Astrocyte (in vitro differentiated cells and primary cell): ENCODE results near the gene SEMA6D. TPM values are rescaled to one million over a fixed set of nuclear protein-coding genes. Genes with fewer than 3 reads are reported as not detected.
A peak's percentile ranks its signal among the peaks of the same experiment; 100 is the strongest.

ENCODE experiments used
- DNase-seq: peaks from one replicate; pipeline ENCODE4 v3.0.0-alpha.2; 2010; ENCODE audit warnings: low read depth
- FAIRE-seq: peaks from 2 replicates; lab custom pipeline; 2011; peaks lifted over from hg19 to GRCh38; lab: Jason Lieb, UNC
- H2AFZ ChIP-seq: 2 replicates; pipeline ENCODE4 v1.6.0; 2012; ENCODE audit warnings: low read depth, low read length, inconsistent platforms
- H3K27ac ChIP-seq: 2 replicates; pipeline ENCODE4 v1.5.1; 2011; ENCODE audit warnings: low read depth, low read length, inconsistent platforms
- H3K27me3 ChIP-seq: 2 replicates; pipeline ENCODE4 v1.6.0; 2011; ENCODE audit warnings: low read length, inconsistent platforms; ENCODE audit not compliant: insufficient read depth
- H3K36me3 ChIP-seq: 2 replicates; pipeline ENCODE4 v1.5.1; 2011; ENCODE audit warnings: low read length, inconsistent platforms; ENCODE audit not compliant: insufficient read depth
- H3K4me1 ChIP-seq: 2 replicates; pipeline ENCODE4 v1.5.1; 2011; ENCODE audit warnings: low read length, inconsistent platforms; ENCODE audit not compliant: insufficient read depth
- H3K4me2 ChIP-seq: 2 replicates; pipeline ENCODE4 v1.6.0; 2012; ENCODE audit warnings: low read length, inconsistent platforms
- H3K4me3 ChIP-seq: 2 replicates; pipeline ENCODE4 v1.5.1; 2011; ENCODE audit warnings: low read depth, mild to moderate bottlenecking, low read length, inconsistent platforms; ENCODE audit not compliant: insufficient read depth
- H3K79me2 ChIP-seq: 2 replicates; pipeline ENCODE4 v1.6.0; 2012; ENCODE audit warnings: mild to moderate bottlenecking, low read length, inconsistent platforms; ENCODE audit not compliant: insufficient read depth
- H3K9ac ChIP-seq: 2 replicates; pipeline ENCODE4 v1.6.0; 2012; ENCODE audit warnings: mild to moderate bottlenecking, low read length, inconsistent platforms
- H3K9me3 ChIP-seq: 2 replicates; pipeline ENCODE4 v1.5.1; 2012; ENCODE audit warnings: low read depth, mild to moderate bottlenecking, low read length, inconsistent platforms; ENCODE audit not compliant: insufficient read depth
- H4K20me1 ChIP-seq: 2 replicates; pipeline ENCODE4 v1.6.0; 2012; ENCODE audit warnings: low read length, inconsistent platforms; ENCODE audit not compliant: insufficient read depth
- H3K27ac Mint-ChIP-seq: one replicate; pipeline ENCODE4 v1.8.0; 2021; ENCODE audit warnings: mild to moderate bottlenecking, mixed read lengths; ENCODE audit not compliant: unreplicated experiment
- H3K27me3 Mint-ChIP-seq: one replicate; pipeline ENCODE4 v1.8.0; 2021; ENCODE audit warnings: low read depth, mixed read lengths; ENCODE audit not compliant: unreplicated experiment
- H3K36me3 Mint-ChIP-seq: one replicate; pipeline ENCODE4 v1.8.0; 2021; ENCODE audit warnings: low read depth, mixed read lengths; ENCODE audit not compliant: unreplicated experiment
- H3K4me1 Mint-ChIP-seq: one replicate; pipeline ENCODE4 v1.8.0; 2021; ENCODE audit warnings: low read depth, mixed read lengths; ENCODE audit not compliant: unreplicated experiment
- H3K4me3 Mint-ChIP-seq: one replicate; pipeline ENCODE4 v1.8.0; 2021; ENCODE audit warnings: mild to moderate bottlenecking, moderate library complexity, mixed read lengths; ENCODE audit not compliant: unreplicated experiment
- H3K9me3 Mint-ChIP-seq: one replicate; pipeline ENCODE4 v1.8.0; 2021; ENCODE audit warnings: mild to moderate bottlenecking, mixed read lengths; ENCODE audit not compliant: unreplicated experiment
- CTCF ChIP-seq: IDR thresholded peaks from 2 replicates; pipeline ENCODE4 v1.5.1; 2011; ENCODE audit warnings: low read depth, mild to moderate bottlenecking, inconsistent platforms, low read length, moderate library complexity; ENCODE audit not compliant: insufficient read depth
- EZH2 ChIP-seq: IDR thresholded peaks from 2 replicates; pipeline ENCODE4 v1.6.1; 2012; ENCODE audit warnings: mild to moderate bottlenecking, low read length, inconsistent platforms; ENCODE audit not compliant: insufficient read depth
- total RNA-seq: library from RNA; stranded (reverse); gene quantifications from 2 replicates; pipeline ENCODE4 v1.2.1, GENCODE V29; 2021

SEMA6D gene
- total RNA-seq, 1 donor from 2014 or later, result 1.5 TPM

GRCh38 chr15:47707391-47707790 is 9.9 kb upstream of the SEMA6D start:
- Histone ChIP-seq H3K36me3 (no peaks in the 10 kb centered on the region), H3K9me3 (no peaks in the 10 kb centered on the region), H3K79me2 (no peaks in the 10 kb centered on the region), H3K27ac (no peak overlapping the region), H3K4me3 (no peak overlapping the region), H3K4me1 (no peaks in the 10 kb centered on the region), H4K20me1 (no peaks in the 10 kb centered on the region), H3K9ac (no peak overlapping the region), H3K4me2 (no peak overlapping the region), H2AFZ (no peak overlapping the region), H3K27me3 (no peaks in the 10 kb centered on the region)
- FAIRE-seq, result no peak
- H3K36me3 Mint-ChIP-seq, result no peaks in the 10 kb centered on the region
- DNase-seq, result no peak
- H3K27ac Mint-ChIP-seq, result no peak overlapping the region
- TF ChIP-seq CTCF, result no peak
- TF ChIP-seq EZH2, result no peak
- no peak overlapping the region for H3K4me3 Mint-ChIP-seq
- H3K27me3 Mint-ChIP-seq, result no peaks in the 10 kb centered on the region
- no peaks in the 10 kb centered on the region for H3K9me3 Mint-ChIP-seq
- H3K4me1 Mint-ChIP-seq, result no peaks in the 10 kb centered on the region

GRCh38 chr15:47708161-47708980 is 8.9 kb upstream of the SEMA6D start:
- no peak overlapping the region for H2AFZ ChIP-seq
- H4K20me1 ChIP-seq, result no peaks in the 10 kb centered on the region
- no peak overlapping the region for H3K27ac Mint-ChIP-seq
- H3K36me3 ChIP-seq, result no peaks in the 10 kb centered on the region
- DNase-seq (no peak), FAIRE-seq (no peak)
- H3K9ac ChIP-seq, result no peak overlapping the region
- H3K27me3 ChIP-seq, result no peaks in the 10 kb centered on the region
- H3K27me3 Mint-ChIP-seq, result no peaks in the 10 kb centered on the region
- H3K4me3 ChIP-seq, result no peak overlapping the region
- H3K4me2 ChIP-seq, result no peak overlapping the region
- no peak overlapping the region for H3K4me3 Mint-ChIP-seq
- H3K79me2 ChIP-seq, result no peaks in the 10 kb centered on the region
- no peaks in the 10 kb centered on the region for H3K4me1 ChIP-seq
- no peaks in the 10 kb centered on the region for H3K36me3 Mint-ChIP-seq
- no peaks in the 10 kb centered on the region for H3K4me1 Mint-ChIP-seq
- no peaks in the 10 kb centered on the region for H3K9me3 Mint-ChIP-seq
- TF ChIP-seq EZH2, result no peak
- TF ChIP-seq CTCF, result no peak
- H3K27ac ChIP-seq, result no peak overlapping the region
- H3K9me3 ChIP-seq, result no peaks in the 10 kb centered on the region

- Histone ChIP-seq H4K20me1 (no peaks in the 10 kb centered on the region), H3K27me3 (no peaks in the 10 kb centered on the region), H3K27ac (no peak overlapping the region), H3K9me3 (no peaks in the 10 kb centered on the region), H2AFZ (no peak overlapping the region), H3K9ac (no peak overlapping the region), H3K4me2 (no peak overlapping the region), H3K4me1 (no peaks in the 10 kb centered on the region), H3K36me3 (no peaks in the 10 kb centered on the region), H3K4me3 (no peak overlapping the region), H3K79me2 (no peaks in the 10 kb centered on the region)
- TF ChIP-seq EZH2 (no peak), CTCF (peak; percentile 56)
- H3K36me3 Mint-ChIP-seq, result no peaks in the 10 kb centered on the region
- peaks cover 16% of the 10 kb centered on the region for H3K27me3 Mint-ChIP-seq
- H3K27ac Mint-ChIP-seq, result no peak overlapping the region
- no peak for DNase-seq
- H3K4me3 Mint-ChIP-seq, result no peak overlapping the region
- FAIRE-seq, result no peak
- H3K4me1 Mint-ChIP-seq, result no peaks in the 10 kb centered on the region
- no peaks in the 10 kb centered on the region for H3K9me3 Mint-ChIP-seq
Observed at GRCh38 chr15:47711655-47712054, 5.7 kb upstream of the SEMA6D start.
